ENCODE results near the gene FOXN3.

DNA sequence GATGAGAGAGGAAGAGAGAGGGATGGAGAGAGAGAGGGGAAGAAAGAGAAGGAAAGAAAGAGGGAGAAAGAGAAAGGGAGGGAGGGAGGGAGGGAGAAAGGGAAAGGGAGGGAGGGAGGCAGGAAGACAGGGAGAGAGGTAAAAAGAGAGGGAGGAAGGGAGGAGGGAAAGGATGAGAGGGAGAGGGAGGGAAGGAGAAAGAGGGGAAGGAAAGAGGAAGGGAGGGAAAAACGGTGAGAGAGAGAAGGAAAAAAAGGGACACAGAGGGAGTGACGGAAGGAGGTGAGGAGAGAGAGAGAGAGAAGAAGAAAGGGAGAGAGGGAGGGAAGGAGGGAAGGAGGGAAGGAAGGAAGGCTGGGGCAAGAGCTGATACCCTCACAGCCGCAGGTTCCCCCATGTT, 56.8 kb downstream of the FOXN3 start:
- TF ChIP-seq POLR2AphosphoS5 (IDR thresholded peaks at IDR 0.05; ENCODE audit: low read depth, low read length) = no peak
- no peak for TF ChIP-seq TAF1 (IDR thresholded peaks at IDR 0.05; ENCODE audit: borderline replicate concordance, low read depth, low read length)
- no peak for TF ChIP-seq POLR2A (IDR thresholded peaks at IDR 0.05; ENCODE audit: low read depth, low read length)

Data from GM12892 (cell line).